Coronary artery (tissue), 2 donors: Measurements from ENCODE around the gene LAMB4.

ENCODE experiments used
- DNase-seq: peaks from one replicate; pipeline ENCODE4 v3.0.0-alpha.2; 2017; ENCODE audit warnings: low spot score
- H3K27ac ChIP-seq, 2 donors: fragments of 200-600 bp; sonication (generic); one replicate each; pipeline ENCODE4 v1.5.1; 2016 to 2019
- H3K4me3 ChIP-seq: fragments of 200-600 bp; sonication (generic); 2 replicates; pipeline ENCODE4 v1.5.1; 2016; ENCODE audit warnings: mild to moderate bottlenecking, moderate library complexity
- TF ChIP-seq, protein P1 (sequence below): fragments of 200-600 bp; sonication (generic); IDR thresholded peaks from one replicate; pipeline ENCODE4 v1.5.1; 2019; ENCODE audit warnings: antibody characterized with exemption

LAMB4 gene

DNA sequence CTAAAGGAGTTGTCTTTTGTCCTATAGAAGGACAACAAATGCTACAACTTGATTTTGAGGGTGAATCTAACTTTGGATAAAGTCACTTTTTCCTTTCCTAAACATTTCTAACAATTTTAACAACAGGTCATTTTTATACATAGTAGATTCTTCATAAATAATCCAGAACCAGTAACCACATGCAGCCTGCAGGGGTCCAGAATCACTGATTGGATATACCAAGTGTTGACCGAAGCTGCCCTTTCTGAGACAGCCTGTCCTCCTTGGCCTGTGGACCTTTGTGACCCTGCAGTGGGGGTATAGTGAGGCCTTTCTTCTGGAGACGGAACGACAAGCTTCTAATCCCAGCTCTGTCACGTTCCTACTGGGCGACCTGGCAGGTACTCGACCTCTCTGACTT is 34.8 kb upstream of the LAMB4 start:
- TF ChIP-seq, protein P1, sequence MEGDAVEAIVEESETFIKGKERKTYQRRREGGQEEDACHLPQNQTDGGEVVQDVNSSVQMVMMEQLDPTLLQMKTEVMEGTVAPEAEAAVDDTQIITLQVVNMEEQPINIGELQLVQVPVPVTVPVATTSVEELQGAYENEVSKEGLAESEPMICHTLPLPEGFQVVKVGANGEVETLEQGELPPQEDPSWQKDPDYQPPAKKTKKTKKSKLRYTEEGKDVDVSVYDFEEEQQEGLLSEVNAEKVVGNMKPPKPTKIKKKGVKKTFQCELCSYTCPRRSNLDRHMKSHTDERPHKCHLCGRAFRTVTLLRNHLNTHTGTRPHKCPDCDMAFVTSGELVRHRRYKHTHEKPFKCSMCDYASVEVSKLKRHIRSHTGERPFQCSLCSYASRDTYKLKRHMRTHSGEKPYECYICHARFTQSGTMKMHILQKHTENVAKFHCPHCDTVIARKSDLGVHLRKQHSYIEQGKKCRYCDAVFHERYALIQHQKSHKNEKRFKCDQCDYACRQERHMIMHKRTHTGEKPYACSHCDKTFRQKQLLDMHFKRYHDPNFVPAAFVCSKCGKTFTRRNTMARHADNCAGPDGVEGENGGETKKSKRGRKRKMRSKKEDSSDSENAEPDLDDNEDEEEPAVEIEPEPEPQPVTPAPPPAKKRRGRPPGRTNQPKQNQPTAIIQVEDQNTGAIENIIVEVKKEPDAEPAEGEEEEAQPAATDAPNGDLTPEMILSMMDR, result no peak
- H3K4me3 ChIP-seq, result no peak overlapping the region
- no peak for DNase-seq

DNA sequence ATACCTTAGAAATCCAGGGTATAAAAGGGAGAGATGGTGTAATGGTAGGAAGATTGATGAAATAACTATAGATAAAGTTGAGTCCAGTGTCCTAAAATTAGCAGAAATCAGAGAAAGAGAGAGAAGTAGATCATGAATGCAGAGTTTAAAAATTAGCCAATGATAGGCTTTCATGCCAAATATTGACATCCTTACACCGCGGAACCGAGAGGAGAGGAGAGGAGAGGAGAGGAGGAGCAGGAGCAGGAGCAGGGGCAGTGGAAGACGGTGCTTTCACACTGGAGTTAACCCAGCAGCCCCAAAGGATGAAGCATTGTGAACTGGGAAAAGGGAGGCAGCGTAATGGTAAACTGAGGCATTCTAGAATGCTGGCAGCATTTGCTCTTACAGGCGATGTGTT is 34.2 kb upstream of the LAMB4 start:
- no peak overlapping the region for H3K27ac ChIP-seq
- DNase-seq, result no peak
- H3K4me3 ChIP-seq, result no peak overlapping the region
- TF ChIP-seq, protein P1, result no peak

More for the DNA sequence above, 34.8 kb upstream of the LAMB4 start:
- no peak overlapping the region for H3K27ac ChIP-seq

DNA sequence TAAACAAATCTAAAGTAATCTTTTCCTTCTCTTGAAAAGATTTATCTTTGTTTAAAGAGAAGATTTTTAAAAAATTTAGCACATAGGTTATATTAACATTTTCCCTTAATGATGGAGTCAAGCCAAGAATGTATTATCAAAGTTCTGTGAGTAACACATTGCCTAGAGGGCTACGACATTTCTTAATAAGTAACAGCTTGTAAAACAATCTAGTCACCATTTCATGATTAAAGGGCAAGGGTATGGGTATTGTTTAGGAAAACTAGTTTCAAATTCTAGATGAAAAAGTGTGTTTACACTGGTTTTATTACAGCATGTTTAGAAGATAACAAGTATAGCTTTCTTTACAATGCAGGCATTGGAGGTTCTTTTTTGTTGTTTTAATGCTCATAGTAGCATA is 28.6 kb upstream of the LAMB4 start:
- H3K4me3 ChIP-seq, result no peak overlapping the region
- H3K27ac ChIP-seq, result no peak overlapping the region
- no peak for DNase-seq
- TF ChIP-seq, protein P1, result no peak

DNA sequence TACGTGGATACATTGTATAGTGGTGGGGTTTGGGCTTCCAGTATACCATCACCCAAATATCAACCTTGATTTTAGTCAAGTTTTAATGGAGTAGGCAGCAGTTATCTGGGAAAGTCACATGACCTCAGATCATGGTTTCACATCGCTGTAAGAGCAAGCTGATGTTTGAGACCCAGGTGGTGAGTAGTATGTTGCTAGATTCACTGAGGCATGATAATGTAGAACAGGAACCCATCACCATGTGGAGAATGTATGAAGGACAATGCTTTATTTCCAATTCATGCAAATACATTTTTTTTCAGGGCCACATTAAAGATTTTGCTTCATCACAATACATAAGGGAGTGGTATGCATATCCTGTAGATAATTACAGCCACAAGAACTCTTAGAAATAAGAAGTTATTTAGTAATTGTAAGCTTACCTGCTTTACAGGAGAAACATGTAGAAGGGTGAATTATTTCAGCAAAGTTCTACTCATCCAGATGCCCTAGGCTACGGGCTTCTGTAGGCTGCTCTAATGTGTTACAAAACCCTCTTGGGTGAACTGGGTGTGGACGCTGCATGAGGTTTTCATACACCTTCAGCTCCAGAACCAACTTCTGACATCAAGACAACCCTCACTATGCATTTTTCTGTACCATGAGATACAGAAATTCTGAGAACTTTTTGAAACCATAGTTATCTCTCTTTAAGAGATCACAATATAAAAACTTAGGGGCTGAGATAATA is 27.6 kb upstream of the LAMB4 start:
- TF ChIP-seq, protein P1, result no peak
- Histone ChIP-seq H3K27ac (no peak overlapping the region), H3K4me3 (no peak overlapping the region)
- DNase-seq, result no peak

DNA sequence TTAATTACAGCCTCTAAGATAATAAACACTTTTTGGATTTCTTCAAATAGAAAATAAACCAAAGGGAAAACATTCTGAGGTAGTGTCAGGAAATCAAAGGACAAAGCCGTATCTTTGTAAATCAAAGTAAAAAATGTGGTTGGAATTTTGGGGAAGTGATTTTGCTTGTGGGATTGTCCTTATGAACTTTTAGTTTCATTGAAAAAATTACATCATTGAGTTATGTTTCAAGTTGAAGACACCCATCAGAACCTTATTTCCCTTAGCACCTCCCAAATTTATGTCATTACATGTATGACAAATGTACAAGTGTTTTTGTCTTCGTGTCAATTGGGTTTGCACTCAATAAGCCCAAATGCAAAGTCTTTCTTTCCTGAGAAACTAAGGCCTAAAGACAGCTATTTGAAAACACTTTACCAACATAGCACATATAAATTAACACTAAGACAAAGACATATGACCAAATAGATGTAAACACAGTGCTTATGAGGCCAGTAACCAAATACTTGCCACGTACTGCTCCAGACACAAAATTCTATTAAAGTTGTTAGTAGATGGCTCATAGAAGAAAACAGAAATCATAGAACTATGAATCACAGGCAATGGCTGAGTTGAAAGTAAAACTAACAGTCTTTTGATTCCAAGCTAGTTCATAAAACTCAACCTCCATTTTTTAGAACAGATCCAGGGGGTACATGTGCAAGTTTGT is 26.9 kb upstream of the LAMB4 start:
- H3K4me3 ChIP-seq, result no peak overlapping the region
- TF ChIP-seq, protein P1, result no peak
- DNase-seq, result no peak
- no peak overlapping the region for H3K27ac ChIP-seq

DNA sequence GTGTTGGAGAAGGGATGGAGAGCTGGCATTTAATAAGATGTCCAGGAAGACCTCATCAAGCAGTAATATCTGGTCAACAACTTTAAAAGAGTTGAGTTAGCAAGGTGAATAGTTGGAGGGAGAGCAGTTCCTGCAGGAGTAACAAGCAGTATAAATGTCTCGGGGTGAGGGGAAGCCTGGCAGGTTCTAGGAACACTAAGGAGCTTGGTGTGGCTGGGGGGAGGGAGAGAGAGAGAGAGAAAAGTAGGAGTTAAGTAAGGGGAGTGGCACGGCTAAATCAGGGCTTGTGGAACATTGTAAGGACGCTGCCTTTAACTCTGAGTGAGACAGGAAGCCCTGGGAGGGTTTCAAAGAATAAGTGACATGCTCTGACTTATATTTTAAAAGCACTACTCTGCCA is 22.0 kb upstream of the LAMB4 start:
- no peak for DNase-seq
- no peak overlapping the region for H3K4me3 ChIP-seq
- H3K27ac ChIP-seq, result no peak overlapping the region
- TF ChIP-seq, protein P1, result no peak

DNA sequence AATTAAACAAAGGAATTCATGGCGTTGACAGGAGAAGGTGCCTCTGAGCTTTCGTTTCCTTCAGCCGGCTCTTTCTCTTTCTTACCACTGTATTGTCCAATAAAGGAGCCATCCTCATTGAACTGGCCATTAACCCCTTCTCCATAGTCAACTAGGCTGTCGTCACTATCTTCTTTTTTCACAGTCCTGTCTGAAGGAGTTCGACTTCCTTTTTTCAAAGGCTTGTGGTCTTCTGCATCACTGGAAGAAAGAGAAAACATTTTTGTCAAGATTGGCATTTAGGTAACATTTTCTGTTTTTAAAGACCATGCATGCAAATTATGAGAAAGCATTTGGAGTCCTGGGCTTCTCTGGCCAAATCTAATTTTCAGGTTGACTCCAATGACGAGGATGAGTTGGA is 19.7 kb upstream of the LAMB4 start:
- Histone ChIP-seq H3K4me3 (no peak overlapping the region), H3K27ac (no peak overlapping the region)
- DNase-seq, result no peak
- TF ChIP-seq, protein P1, result no peak
